ENCODE measurements around the gene PABPN1L.

Gene PABPN1L

DNA sequence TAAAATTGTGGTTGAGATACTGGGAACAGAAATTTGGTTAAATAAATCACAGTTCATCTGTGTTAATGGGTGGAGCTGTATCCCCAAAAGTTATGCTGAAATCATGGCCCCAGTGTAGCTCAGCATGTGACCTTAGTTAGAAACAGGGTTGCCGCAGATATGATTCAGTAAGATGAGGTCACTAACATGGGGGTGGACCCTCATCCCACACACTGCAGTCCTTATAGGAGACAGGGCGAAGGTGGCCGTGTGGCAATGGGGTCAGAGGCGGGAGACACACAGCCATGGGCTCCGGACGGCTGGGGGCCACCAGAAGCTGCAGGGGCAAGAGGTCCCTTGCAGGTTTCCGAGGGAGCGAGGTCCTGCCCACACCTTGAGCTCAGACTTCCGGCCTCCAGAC is 20.4 kb downstream of the PABPN1L start:
- no peak for DNase-seq

- DNase-seq: no peak
Observed at GRCh38 chr16:88844419-88845036, 21.9 kb downstream of the PABPN1L start.

DNA sequence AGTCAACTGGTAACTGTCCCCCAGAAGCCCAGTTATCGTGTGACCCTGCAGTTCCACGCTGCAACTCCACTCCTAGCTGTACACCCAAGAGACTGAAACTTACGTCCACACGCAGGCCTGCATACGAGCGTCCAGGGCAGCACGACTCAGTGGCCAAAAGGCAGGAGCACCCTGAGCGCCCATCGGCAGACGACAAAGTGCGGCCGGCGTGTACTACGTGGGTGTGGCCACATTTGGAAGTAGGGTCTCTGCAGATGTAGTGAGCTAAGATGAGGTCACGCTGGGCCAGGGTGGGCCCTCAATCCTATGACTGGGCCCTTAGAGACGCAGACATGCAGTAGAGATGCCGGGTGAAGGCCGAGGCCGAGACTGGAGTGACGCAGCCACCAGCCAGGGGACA is 23.2 kb downstream of the PABPN1L start:
- DNase-seq: no peak

GRCh38 chr16:88842806-88843205 is 23.7 kb downstream of the PABPN1L start:
- DNase-seq: no peak

DNA sequence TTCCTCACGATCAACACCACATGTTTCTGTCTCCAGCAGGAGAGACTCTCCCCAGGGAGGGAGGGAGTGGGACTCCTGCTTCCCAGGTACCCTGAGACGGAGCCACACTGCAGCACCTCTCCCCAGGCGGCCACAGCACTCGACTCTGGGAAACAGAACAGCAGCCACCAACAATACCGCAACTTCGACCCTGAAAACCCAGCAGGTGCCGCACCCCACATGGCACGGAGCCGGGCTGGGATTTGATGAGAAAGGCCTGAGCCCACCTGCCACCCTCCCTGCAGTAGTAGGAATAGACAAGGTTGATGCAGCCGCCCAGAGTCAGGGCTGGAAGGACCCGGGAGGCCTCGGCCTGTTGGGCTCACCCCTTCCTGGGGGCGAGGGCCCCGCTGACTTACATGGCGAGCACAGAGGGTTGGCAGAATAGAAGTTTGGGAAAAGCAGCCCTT is 24.1 kb downstream of the PABPN1L start:
- DNase-seq: no peak

GRCh38 chr16:88841521-88842307 is 24.7 kb downstream of the PABPN1L start:
- DNase-seq: no peak

- no peak for DNase-seq
Observed at GRCh38 chr16:88840600-88841215, 25.8 kb downstream of the PABPN1L start.

DNA sequence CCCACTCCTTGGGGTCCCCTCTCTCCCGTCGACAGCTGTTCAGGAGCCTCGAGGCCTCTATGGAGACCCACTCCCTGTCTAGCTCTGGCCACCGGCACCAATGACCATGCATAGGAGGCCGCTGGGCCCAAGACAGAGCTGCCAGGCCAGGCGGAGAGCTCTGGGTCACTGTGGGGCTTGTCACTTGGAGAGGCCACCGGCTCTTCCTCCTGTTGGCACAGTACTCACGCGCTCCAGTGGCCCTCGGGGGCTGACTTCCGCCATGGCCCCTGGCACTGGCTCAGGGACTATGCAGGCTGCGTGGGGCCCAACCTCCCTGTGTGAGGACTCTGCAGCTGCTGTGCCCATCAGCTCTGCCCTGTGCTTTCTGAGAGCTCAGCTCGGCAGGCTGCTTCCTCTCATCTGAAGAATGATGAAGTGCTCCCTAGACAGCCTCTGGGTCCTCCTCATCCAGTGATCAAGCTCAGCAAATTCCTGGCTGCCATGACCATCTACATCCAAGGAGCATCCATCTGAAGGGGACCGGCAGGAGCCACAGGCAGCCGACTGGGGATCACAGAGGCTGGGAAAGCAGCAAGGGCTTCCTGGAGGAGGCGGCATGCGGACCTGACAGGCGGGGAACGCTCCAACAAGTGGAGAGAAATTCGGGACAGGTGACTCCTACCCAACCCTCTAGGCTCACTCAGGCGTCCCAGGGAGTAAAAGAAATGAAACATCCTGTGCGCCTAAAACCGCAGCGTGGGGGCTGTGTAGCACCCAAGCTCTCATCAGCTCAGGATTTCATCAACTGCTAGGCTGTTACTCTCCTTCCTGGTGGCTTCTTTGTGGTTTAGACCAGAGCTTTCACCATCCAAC is 26.5 kb downstream of the PABPN1L start:
- no peak for DNase-seq

DNA sequence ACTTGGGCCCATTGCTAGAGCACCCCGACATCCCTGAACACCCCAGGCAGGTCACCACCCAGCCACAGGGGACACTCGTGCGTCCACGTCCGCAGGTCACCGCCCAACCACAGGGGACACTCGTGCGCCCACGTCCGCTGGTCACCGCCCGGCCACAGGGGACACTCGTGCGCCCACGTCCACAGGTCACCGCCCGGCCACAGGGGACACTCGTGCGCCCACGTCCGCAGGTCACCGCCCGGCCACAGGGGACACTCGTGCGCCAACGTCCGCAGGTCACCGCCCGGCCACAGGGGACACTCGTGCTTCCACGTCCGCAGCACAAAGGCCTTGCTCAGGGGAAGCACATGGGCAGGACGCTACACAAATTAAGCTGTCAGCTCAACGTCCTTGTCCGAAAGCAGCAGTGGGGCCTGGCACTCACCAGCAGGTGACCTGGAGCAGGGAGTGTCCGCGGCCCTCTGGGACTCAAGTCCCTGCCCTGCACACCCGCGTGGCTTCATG is 27.4 kb downstream of the PABPN1L start:
- DNase-seq: no peak

GRCh38 chr16:88838566-88838965 is 27.9 kb downstream of the PABPN1L start:
- no peak for DNase-seq

DNA sequence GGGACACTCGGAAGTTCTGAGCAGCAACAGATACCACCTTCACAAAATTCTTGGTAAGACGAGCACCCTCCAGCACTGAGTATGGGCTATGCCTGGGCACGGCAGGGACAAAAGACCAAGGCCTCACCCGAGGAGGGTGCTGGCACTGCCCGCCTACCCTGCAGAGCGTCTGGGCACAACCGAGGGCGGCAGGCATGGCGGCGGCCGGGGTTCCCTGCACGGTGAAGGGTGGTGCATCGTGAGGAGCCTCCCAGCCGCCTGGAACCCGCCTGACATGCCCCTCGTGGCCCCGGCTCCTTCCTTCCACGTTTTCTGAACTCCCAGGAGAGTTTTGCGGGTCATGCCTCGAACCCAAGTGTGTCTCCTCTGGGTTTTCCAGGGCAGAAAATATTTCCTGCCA is 28.7 kb downstream of the PABPN1L start:
- DNase-seq: no peak

GRCh38 chr16:88836791-88837190 is 29.7 kb downstream of the PABPN1L start:
- DNase-seq: no peak

DNA sequence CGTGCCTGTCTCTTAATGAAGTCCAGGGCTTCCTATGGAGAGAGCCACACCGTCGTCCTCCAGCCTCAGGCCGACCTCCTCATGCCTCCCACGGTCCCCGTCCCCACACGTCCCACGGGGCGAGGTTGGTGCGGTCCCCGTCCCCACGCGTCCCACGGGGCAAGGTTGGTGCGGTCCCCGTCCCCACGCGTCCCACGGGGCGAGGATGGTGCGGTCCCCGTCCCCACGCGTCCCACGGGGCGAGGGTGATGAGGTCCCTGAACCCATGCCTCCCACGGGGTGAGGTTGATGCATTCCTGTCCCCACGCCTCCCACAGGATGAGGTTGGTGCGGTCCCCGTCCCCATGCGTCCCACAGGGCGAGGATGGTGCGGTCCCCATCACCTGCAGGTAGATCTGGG is 30.6 kb downstream of the PABPN1L start:
- no peak for DNase-seq

DNA sequence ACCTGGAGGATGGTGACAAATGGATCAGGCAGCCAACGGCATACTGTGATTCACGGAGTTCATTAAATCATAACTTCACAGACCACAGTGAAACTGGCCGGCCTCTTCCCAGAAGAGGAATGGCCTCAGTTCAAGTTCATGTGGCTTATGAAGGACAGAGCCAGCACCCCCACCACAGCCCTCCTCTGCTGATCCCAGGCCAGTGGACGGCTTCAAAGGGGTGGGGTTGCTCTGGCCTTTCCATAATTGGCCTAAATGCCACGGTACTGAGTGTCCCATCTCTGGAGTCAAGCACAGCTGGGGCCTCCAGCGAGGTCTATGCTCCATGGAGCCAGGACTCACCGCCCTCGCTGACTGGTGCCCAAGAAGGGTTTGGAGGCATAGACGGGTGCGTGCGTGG is 31.1 kb downstream of the PABPN1L start:
- DNase-seq: no peak

GRCh38 chr16:88834670-88835069 is 31.8 kb downstream of the PABPN1L start:
- no peak for DNase-seq

DNA sequence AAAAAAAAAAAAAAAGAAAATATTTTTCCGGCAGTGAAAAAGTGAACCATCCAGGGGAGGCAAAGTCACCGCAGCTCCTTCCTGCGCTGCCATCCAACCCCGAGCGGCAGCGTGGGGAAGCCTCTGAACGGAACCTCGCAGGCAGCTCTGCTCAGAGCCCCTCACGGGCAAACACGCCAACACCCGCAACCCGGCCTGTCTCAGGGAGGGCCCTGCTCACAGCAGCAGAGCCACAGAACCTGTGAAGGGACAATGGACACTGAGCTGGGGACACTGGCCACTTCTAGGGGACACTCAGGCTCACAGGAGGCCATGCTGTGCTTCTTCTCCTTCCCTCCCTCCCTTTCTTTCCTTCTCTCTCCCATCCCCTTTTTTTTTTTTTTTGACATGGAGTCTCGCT is 33.4 kb downstream of the PABPN1L start:
- no peak for DNase-seq

- no peak for DNase-seq
Observed at GRCh38 chr16:88831838-88832237, 34.6 kb downstream of the PABPN1L start.

DNA sequence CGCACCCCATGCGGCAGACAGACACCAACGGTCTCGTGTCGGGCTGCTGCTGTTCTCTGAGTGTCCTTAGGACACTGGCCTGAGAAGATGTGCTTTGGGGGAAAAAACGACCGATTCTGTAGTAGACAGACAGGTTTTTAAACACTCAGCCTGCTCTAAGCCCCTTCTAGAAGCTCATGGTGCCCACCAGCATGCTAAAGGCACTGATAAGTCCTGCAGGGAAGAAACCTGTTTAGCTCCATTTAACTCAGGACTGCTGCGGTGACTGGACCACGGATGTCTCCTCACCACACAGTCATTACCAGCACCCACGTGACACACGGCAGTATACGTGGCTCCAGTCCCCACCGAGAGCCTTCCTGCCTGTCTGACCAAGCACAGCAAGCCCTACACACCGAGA is 35.7 kb downstream of the PABPN1L start:
- DNase-seq: no peak

DNA sequence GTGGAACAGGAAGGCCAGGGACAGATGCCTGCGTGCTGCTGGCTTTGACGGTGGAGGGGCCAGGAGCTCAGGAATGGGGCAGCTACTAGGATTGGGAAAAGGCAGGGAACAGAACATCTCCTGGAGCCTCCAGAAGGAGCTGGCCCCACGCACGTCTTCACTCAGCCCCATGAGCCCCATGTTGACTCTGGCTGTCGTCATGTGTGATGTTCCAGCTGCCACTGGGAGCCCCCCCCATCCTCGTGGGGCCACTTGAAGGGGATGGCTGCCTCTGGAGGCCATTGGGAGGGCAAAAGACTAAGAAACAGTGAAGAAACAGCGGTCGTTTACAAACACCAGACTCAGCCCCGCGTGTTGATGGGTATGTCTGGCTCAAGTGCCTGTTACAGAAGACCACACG is 36.2 kb downstream of the PABPN1L start:
- no peak for DNase-seq

DNA sequence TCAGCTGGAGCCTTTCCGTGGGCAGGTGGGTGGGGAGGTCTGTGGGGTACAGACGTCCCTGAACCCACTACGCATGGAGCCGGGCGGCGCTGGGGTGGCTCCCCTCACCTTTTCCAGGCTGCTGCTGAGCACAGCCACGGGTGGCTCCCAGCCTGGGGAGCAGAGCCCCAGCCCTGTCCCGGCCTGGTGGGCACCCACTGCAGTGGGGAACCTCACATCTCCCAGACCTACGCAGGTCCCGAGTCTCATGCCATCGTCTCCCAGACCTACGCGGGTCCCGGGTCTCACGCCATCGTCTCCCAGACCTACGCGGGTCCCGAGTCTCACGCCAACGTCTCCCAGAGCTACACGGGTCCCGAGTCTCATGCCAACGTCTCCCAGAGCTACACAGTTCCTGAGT is 37.7 kb downstream of the PABPN1L start:
- DNase-seq: no peak

DNA sequence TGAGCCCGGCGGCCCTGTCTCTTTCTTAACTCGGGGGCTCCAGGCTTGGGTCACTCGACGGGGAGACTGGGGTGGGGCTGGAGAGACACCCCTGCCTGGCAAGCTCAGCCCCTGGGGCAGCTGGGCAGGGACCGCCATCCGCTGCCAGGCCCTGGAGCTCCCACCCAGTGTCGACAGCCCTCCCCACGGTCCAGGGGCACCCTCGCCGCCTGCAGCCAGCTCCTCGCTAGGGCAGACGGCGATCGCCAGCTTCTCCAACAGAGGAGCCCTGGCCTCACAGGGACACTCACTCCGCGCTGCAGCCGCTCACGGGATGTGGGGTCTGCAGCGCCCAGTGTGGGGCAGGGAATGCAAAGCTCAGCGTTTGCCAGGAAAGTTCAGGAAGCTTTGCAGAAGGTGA is 38.7 kb downstream of the PABPN1L start:
- no peak for DNase-seq

GRCh38 chr16:88826070-88826840 is 40.2 kb downstream of the PABPN1L start:
- DNase-seq: no peak
